SU-DHL-6 (cell line): ENCODE data around the gene CIART.
"Not testable (repeated sequence)": the region's sequence is repeated elsewhere in the genome, so short reads cannot be mapped to it uniquely, and the experiment has no call there.

ENCODE experiments used
- EZH2phosphoT487 ChIP-seq: fragments of 200-600 bp; sonication (generic), shearing (Covaris generic); conservative IDR thresholded peaks from 2 replicates; pipeline ENCODE4 v1.6.1; 2018; ENCODE audit warnings: mild to moderate bottlenecking, antibody characterized with exemption, low read length, moderate library complexity, mixed read lengths
- TF ChIP-seq, protein P1 (sequence below): fragments of 200-600 bp; sonication (generic); IDR thresholded peaks from one replicate; pipeline ENCODE4 v1.5.1; 2017; ENCODE audit warnings: antibody characterized with exemption, mild to moderate bottlenecking, low read length, moderate library complexity; ENCODE audit not compliant: insufficient read depth, poor library complexity, severe bottlenecking

DNA sequence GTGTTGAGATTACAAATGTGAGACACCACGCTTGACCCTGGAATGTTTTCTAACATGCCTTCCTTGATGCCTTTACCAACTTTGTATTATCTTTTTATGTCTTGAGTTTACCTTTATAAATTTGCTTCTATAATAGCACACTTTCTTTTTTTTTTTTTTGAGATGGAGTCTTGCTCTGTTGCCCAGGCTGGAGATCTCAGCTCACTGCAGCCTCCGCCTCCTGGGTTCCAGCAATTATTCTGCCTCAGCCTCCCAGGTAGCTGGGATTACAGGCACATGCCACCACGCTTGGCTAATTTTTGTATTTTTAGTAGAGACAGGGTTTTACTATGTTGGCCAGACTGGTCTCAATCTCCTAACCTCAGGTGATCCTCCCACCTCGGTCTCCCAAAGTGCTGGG is 32.3 kb downstream of the CIART start:
- TF ChIP-seq, protein P1, sequence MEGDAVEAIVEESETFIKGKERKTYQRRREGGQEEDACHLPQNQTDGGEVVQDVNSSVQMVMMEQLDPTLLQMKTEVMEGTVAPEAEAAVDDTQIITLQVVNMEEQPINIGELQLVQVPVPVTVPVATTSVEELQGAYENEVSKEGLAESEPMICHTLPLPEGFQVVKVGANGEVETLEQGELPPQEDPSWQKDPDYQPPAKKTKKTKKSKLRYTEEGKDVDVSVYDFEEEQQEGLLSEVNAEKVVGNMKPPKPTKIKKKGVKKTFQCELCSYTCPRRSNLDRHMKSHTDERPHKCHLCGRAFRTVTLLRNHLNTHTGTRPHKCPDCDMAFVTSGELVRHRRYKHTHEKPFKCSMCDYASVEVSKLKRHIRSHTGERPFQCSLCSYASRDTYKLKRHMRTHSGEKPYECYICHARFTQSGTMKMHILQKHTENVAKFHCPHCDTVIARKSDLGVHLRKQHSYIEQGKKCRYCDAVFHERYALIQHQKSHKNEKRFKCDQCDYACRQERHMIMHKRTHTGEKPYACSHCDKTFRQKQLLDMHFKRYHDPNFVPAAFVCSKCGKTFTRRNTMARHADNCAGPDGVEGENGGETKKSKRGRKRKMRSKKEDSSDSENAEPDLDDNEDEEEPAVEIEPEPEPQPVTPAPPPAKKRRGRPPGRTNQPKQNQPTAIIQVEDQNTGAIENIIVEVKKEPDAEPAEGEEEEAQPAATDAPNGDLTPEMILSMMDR, result not testable (repeated sequence)
- TF ChIP-seq EZH2phosphoT487, result not testable (repeated sequence)
